ENCODE results near the gene ATP5F1D.

ATP5F1D gene

GRCh38 chr19:1210227-1210538, 31.4 kb upstream of the ATP5F1D start:
- H3K27ac ChIP-seq = peak overlapping the region; percentile 98
- TF ChIP-seq, protein P1, sequence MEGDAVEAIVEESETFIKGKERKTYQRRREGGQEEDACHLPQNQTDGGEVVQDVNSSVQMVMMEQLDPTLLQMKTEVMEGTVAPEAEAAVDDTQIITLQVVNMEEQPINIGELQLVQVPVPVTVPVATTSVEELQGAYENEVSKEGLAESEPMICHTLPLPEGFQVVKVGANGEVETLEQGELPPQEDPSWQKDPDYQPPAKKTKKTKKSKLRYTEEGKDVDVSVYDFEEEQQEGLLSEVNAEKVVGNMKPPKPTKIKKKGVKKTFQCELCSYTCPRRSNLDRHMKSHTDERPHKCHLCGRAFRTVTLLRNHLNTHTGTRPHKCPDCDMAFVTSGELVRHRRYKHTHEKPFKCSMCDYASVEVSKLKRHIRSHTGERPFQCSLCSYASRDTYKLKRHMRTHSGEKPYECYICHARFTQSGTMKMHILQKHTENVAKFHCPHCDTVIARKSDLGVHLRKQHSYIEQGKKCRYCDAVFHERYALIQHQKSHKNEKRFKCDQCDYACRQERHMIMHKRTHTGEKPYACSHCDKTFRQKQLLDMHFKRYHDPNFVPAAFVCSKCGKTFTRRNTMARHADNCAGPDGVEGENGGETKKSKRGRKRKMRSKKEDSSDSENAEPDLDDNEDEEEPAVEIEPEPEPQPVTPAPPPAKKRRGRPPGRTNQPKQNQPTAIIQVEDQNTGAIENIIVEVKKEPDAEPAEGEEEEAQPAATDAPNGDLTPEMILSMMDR (conservative IDR thresholded peaks at IDR 0.05; ENCODE audit: low read depth) = no peak
- ChIA-PET POLR2A (ENCODE audit: low non-redundant PET) (interaction anchor here (0.7 kb wide), 1 partner anchor 184 kb away, joined by 3 read pairs; the partner anchor contains the start of gene CNN2), CTCF (interaction anchor here (0.9 kb wide), 1 partner anchor 31 kb away, joined by 4 read pairs; no protein-coding TSS in a partner anchor)
- DNase-seq (ENCODE audit: low spot score) = no peak

GRCh38 chr19:1211494-1212234, 29.9 kb upstream of the ATP5F1D start:
- POLR2A ChIA-PET (ENCODE audit: low non-redundant PET) = interaction anchor here (0.6 kb wide), 1 partner anchor 11 kb away, joined by 12 read pairs; no protein-coding TSS in a partner anchor
- no peak for DNase-seq (ENCODE audit: low spot score)
- peak overlapping the region; percentile 98 for H3K27ac ChIP-seq
- TF ChIP-seq, protein P1 (conservative IDR thresholded peaks at IDR 0.05; ENCODE audit: low read depth) = no peak
- CTCF ChIA-PET = interaction anchor here (1.0 to 1.3 kb wide), 2 partner anchors 9 to 29 kb away, joined by 4 read pairs; no protein-coding TSS in a partner anchor

DNA sequence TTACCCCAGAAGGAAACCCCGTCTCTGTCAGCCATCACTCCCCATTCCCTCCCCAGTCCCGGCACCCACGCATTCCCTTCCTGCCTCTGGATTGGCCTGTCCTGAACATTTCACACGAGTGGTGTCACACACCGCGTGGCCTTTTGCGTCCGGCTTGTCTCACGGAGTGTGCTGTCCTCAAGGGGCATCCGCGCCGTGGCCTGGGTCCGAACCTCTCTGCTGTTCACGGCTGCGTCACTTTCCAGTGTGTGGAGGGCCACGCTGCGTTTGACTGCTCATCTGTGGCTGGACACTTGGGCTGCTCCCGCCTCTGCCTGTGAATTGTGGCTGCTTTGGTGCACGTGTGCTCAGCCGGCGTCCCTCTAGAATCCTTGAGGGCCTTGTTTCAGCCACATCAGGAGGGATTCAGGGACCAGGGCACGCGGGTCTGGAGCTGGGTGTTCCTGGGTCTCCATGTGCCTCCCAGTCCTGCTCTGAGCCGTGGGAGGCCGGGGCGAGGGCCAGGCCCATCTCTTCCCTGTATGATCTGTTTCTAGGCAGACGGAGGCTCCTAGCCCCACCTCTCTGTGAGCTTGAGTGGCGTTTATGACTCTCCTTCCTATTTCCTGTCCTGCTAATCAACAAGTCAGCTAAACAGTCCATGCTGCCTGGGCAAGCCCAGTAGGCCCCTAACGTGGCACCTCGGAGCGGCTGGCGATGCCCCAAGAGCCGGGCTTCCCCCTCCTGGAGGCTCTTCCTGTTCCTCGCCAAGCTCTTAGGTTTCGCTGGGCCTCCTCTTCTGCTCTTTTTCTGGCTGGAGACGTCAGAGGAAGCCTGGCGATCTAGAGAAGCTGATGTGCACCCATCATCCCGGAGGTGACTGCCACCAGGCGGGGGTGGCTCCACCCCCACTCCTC, 27.9 kb upstream of the ATP5F1D start:
- peak; percentile 65 for DNase-seq (ENCODE audit: low spot score)
- peak overlapping the region; percentile 98 for H3K27ac ChIP-seq
- POLR2A ChIA-PET (ENCODE audit: low non-redundant PET) = no interaction called here
- TF ChIP-seq, protein P1 (conservative IDR thresholded peaks at IDR 0.05; ENCODE audit: low read depth) = no peak
- CTCF ChIA-PET = interaction anchor here (0.6 to 1.8 kb wide), 4 partner anchors 9 to 31 kb away, joined by 3 to 6 read pairs (median 4); no protein-coding TSS in a partner anchor

GRCh38 chr19:1214299-1214861, 27.2 kb upstream of the ATP5F1D start:
- peak overlapping the region; percentile 98 for H3K27ac ChIP-seq

DNA sequence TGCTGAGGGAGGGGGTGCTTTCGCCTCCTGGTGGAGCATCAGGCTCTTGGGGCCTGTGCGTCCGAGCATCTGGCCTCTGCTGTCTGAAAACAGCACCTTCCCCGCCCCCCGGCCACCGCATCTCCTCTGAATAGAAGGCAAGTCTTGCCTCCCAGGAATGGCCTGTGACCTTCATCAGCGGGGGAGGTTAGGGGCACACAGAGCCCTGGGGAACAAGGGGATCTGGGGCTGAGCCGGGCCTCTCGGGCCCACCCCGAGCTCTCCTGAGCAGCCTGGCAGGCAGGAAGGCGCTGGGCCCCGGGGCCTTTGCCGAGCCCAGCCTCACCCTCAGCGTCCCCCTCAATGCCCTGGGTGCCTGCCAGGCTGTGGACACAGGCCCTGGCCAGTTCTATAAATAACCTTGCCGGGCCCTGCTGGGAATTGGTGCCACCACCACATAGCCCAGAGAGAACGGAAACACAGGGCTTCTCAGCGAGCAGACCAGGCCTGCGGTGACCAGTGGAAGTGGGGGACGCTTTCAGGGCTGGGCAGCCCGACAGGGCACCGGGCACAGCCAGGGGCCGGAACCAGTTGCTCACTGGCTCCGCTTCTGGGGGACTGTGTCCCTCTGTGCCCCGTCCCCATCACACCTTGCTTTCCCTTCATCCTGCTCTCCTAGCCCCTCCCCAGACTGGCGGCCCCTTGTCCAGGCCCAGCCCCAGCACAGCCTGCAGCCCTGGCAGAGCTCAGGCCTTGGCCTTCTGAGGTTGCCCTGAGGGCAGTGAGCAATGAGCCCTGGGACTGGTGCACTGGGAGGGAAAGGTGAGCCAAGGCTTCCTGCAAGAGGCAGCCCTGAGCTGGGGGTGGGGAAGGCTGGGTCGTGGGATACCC, 26.5 kb upstream of the ATP5F1D start:
- CTCF ChIA-PET = interaction anchor here (0.5 to 1.8 kb wide), 3 partner anchors 29 to 328 kb away, joined by 3 to 6 read pairs (median 4); no protein-coding TSS in a partner anchor
- DNase-seq (ENCODE audit: low spot score) = no peak
- peak overlapping the region; percentile 98 for H3K27ac ChIP-seq
- TF ChIP-seq, protein P1 (conservative IDR thresholded peaks at IDR 0.05; ENCODE audit: low read depth) = no peak
- POLR2A ChIA-PET (ENCODE audit: low non-redundant PET) = interaction anchor here (0.9 kb wide), 1 partner anchor 54 kb away, joined by 3 read pairs; no protein-coding TSS in a partner anchor

More at GRCh38 chr19:1214299-1214861, 27.2 kb upstream of the ATP5F1D start:
- ChIA-PET POLR2A (ENCODE audit: low non-redundant PET) (no interaction called here), CTCF (interaction anchor here (0.5 to 1.8 kb wide), 4 partner anchors 8 to 328 kb away, joined by 3 to 6 read pairs (median 4); no protein-coding TSS in a partner anchor)
- no peak for DNase-seq (ENCODE audit: low spot score)
- TF ChIP-seq, protein P1 (conservative IDR thresholded peaks at IDR 0.05; ENCODE audit: low read depth) = no peak

Measured in RWPE1 (cell line).